Breast epithelium (tissue), 4 donors: Measurements from ENCODE around the gene RPS2. TPM values are rescaled to one million over a fixed set of nuclear protein-coding genes. Genes with fewer than 3 reads are reported as not detected.

Source experiments
- DNase-seq, 2 donors: peaks; one replicate each; pipeline ENCODE4 v3.0.0-alpha.2; 2019; ENCODE audit warnings: low spot score in 2 of 2
- H3K27ac ChIP-seq, 2 donors: fragments of 200-600 bp; sonication (generic) in 1 of 2; one replicate each; pipeline ENCODE4 v1.5.1; 2016 to 2019; ENCODE audit warnings: mild to moderate bottlenecking in 1 of 2
- H3K27me3 ChIP-seq, 2 donors: fragments of 200-600 bp; sonication (generic) in 1 of 2; one replicate each; pipeline versions ENCODE4 v1.5.1 to v1.6.0; 2017 to 2019; ENCODE audit warnings: control low read depth in 1 of 2, mild to moderate bottlenecking in 1 of 2
- H3K36me3 ChIP-seq: fragments of 200-600 bp; one replicate; pipeline ENCODE4 v1.5.1; 2019
- H3K4me1 ChIP-seq, 2 donors: fragments of 200-600 bp; sonication (generic); one replicate each; pipeline ENCODE4 v1.5.1; 2016 to 2019; ENCODE audit warnings: control low read depth in 1 of 2
- H3K4me3 ChIP-seq, 3 donors: fragments of 200-600 bp; sonication (generic); 1 replicate in 2 of 3; 2 replicates in 1 of 3; pipeline ENCODE4 v1.5.1; 2016 to 2019; ENCODE audit warnings: mild to moderate bottlenecking in 3 of 3, moderate library complexity in 2 of 3
- H3K9me3 ChIP-seq, 2 donors: fragments of 200-600 bp; sonication (generic) in 1 of 2; one replicate each; pipeline ENCODE4 v1.5.1; 2016 to 2019; ENCODE audit warnings: control low read depth in 1 of 2
- POLR2A ChIP-seq: fragments of 450-650 bp; IDR thresholded peaks from one replicate; pipeline ENCODE4 v1.6.1; 2016; ENCODE audit warnings: antibody characterized with exemption, mild to moderate bottlenecking, moderate library complexity
- POLR2AphosphoS5 ChIP-seq, 3 donors: sonication (generic); formaldehyde crosslinking; IDR thresholded peaks; one replicate each; pipeline ENCODE4 v1.6.1; 2017; ENCODE audit warnings: antibody characterized with exemption in 3 of 3
- intact Hi-C: fragments of 100-400 bp; cut with DNase I; formaldehyde crosslinking; loops from one replicate; pipeline ENCODE4 v1.15.1; 2023; ENCODE audit warnings: low total_unique reads
- total RNA-seq, 3 donors: library from RNA; depleted of rRNA; stranded (reverse); fragments of >200 nt; gene quantifications; one replicate each; pipeline ENCODE4 v1.1.0, GENCODE V29; 2016
- TF ChIP-seq, protein P1 (sequence below), 3 donors: fragments of 450-650 bp; IDR thresholded peaks; one replicate each; pipeline ENCODE4 v1.5.1; 2016 to 2017; ENCODE audit warnings: antibody characterized with exemption in 3 of 3, mild to moderate bottlenecking in 3 of 3, moderate library complexity in 3 of 3

Gene RPS2
- total RNA-seq, 3 donors from 2014 or later: 1,340 to 2,607 (median 1,661) TPM

- DNase-seq: no peak
Observed at GRCh38 chr16:2004795-2005517, 40.3 kb upstream of the RPS2 start.

DNA sequence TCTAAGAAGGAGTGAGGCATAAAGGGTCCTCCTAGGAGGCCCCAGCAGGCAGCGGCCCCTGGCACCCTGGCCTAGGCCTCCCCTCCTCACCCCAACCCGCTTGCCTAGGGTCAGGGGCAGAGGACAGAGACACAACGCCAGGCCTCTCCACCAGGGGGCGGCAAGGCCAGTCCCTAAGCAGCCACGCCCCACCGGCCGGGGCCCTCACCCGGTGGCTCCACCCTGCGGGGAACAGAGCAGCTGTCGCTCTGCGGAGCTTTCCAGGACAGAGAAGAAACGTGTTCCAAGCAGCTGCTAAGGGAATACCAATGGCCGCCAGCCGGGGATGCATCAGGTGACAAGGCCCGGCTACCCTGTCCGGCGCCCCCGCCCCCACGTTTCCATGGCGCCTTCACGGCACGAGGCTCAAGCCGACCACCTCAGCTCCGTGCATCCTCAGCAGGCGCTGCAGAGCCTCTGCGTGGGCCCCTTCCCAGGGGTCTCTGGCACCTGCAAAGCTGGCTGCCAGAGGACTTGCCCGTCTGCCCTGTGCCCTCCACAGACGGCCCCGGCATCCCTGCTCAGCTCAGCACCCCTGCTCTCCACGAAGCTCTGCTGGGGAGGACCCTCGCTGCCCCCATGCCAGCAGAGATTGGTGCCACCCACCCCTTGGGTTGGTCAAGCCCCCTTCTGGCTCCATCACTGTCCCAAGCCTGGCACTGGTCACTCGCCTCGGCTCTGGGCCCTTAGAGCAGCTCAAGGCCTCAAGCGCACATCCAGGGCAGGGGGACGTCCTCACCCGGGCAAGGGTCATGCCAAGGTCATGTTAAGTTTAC lies 39.4 kb upstream of the RPS2 start:
- Histone ChIP-seq H3K4me1 (peaks cover 13 to 30% of the 10 kb centered on the region in 2 donors), H3K9me3 (no peaks in the 10 kb centered on the region), H3K27me3 (no peaks in the 10 kb centered on the region), H3K27ac (no peak overlapping the region), H3K36me3 (peaks cover 12% of the 10 kb centered on the region), H3K4me3 (peak overlapping the region in 2 of 3 donors; percentile 2 to 17)
- TF ChIP-seq POLR2A: no peak
- no peak for TF ChIP-seq POLR2AphosphoS5 (IDR thresholded peaks at IDR 0.05)
- TF ChIP-seq, protein P1, sequence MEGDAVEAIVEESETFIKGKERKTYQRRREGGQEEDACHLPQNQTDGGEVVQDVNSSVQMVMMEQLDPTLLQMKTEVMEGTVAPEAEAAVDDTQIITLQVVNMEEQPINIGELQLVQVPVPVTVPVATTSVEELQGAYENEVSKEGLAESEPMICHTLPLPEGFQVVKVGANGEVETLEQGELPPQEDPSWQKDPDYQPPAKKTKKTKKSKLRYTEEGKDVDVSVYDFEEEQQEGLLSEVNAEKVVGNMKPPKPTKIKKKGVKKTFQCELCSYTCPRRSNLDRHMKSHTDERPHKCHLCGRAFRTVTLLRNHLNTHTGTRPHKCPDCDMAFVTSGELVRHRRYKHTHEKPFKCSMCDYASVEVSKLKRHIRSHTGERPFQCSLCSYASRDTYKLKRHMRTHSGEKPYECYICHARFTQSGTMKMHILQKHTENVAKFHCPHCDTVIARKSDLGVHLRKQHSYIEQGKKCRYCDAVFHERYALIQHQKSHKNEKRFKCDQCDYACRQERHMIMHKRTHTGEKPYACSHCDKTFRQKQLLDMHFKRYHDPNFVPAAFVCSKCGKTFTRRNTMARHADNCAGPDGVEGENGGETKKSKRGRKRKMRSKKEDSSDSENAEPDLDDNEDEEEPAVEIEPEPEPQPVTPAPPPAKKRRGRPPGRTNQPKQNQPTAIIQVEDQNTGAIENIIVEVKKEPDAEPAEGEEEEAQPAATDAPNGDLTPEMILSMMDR (IDR thresholded peaks at IDR 0.05): peak; percentile 80 to 91 (median 84)
- intact Hi-C loops: no loop called here
- DNase-seq: peak; percentile 74 to 89

More at GRCh38 chr16:2004795-2005517, 40.3 kb upstream of the RPS2 start:
- H3K4me1 ChIP-seq: peaks cover 13 to 30% of the 10 kb centered on the region in 2 donors
- H3K4me3 ChIP-seq: no peak overlapping the region
- intact Hi-C loops: loop anchor here (5.0 kb wide), 1 partner anchor 1798 kb away; no protein-coding TSS in a partner anchor
- H3K27me3 ChIP-seq: no peaks in the 10 kb centered on the region
- H3K36me3 ChIP-seq: peaks cover 12% of the 10 kb centered on the region
- no peaks in the 10 kb centered on the region for H3K9me3 ChIP-seq
- H3K27ac ChIP-seq: no peak overlapping the region
- TF ChIP-seq, protein P1 (IDR thresholded peaks at IDR 0.05): no peak
- TF ChIP-seq POLR2A (no peak), POLR2AphosphoS5 (IDR thresholded peaks at IDR 0.05) (no peak)

DNA sequence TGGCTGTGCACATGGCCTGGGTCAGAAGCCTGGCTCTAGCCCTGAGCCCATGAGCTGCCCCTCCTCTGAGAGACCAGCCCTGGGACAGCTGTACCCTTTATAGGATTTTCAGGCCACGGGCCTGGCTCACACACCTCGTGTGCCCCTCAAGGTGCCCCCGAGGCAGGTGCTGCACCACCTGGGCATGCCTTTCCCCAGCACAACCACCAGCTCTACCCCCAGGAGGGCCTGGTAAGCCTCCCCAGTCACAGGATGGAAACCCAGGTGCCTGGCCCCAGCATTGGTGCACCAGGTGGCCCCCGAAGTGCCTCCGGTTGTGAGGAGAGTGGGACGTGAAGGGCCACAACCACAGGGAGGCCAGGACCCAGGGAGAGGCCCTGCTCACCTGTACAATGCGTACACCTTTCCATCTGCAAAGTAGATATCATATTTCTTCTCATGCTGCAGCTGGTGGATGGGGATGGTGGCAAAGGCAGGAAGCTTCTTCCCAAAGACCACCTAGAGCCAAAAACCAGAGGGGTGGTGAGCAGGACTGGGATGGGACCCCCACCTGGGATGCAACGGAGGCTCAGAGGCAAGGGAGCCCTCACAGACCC lies 38.7 kb upstream of the RPS2 start:
- H3K36me3 ChIP-seq: peaks cover 12% of the 10 kb centered on the region
- H3K4me1 ChIP-seq: peaks cover 13 to 30% of the 10 kb centered on the region in 2 donors
- H3K27ac ChIP-seq: no peak overlapping the region
- no peaks in the 10 kb centered on the region for H3K9me3 ChIP-seq
- TF ChIP-seq, protein P1 (IDR thresholded peaks at IDR 0.05): no peak
- TF ChIP-seq POLR2AphosphoS5 (IDR thresholded peaks at IDR 0.05) (no peak), POLR2A (no peak)
- intact Hi-C loops: no loop called here
- H3K27me3 ChIP-seq: no peaks in the 10 kb centered on the region
- H3K4me3 ChIP-seq: no peak overlapping the region
- no peak for DNase-seq

- Histone ChIP-seq H3K9me3 (no peaks in the 10 kb centered on the region), H3K4me1 (peaks cover 6 to 25% of the 10 kb centered on the region in 2 donors), H3K36me3 (peaks cover 12% of the 10 kb centered on the region), H3K4me3 (no peak overlapping the region), H3K27ac (no peak overlapping the region), H3K27me3 (no peaks in the 10 kb centered on the region)
- intact Hi-C loops: no loop called here
- DNase-seq: no peak
- TF ChIP-seq POLR2A (no peak), POLR2AphosphoS5 (IDR thresholded peaks at IDR 0.05) (no peak)
- TF ChIP-seq, protein P1 (IDR thresholded peaks at IDR 0.05): no peak
Observed at GRCh38 chr16:2002406-2003230, 38.0 kb upstream of the RPS2 start.
